CD4-positive, alpha-beta T cell treated with Interleukin-10 for 1 hour (primary cell): Measurements from ENCODE around the gene PARL.
"Not testable (repeated sequence)": the region's sequence is repeated elsewhere in the genome, so short reads cannot be mapped to it uniquely, and the experiment has no call there.

Experiments
- DNase-seq: peaks from one replicate; pipeline ENCODE4 v3.0.0-alpha.2; 2020

The PARL gene

GRCh38 chr3:183904833-183905780 lies 20.4 kb upstream of the PARL start:
- no peak for DNase-seq

GRCh38 chr3:183898028-183898431 lies 13.3 kb upstream of the PARL start:
- DNase-seq: no peak

- no peak for DNase-seq
Observed at GRCh38 chr3:183897606-183898005, 12.9 kb upstream of the PARL start.

GRCh38 chr3:183896610-183897009 lies 11.9 kb upstream of the PARL start:
- no peak for DNase-seq

- DNase-seq: no peak
Observed at GRCh38 chr3:183896184-183896583, 11.5 kb upstream of the PARL start.

- no peak for DNase-seq
Observed at GRCh38 chr3:183895774-183896173, 11.1 kb upstream of the PARL start.

- peak; percentile 69 for DNase-seq
Observed at GRCh38 chr3:183895296-183895695, 10.6 kb upstream of the PARL start.

- no peak for DNase-seq
Observed at GRCh38 chr3:183892610-183893214, 8.0 kb upstream of the PARL start.

- no peak for DNase-seq
Observed at GRCh38 chr3:183885766-183886165, 1.1 kb upstream of the PARL start.

- no peak for DNase-seq
Observed at GRCh38 chr3:183884097-183884426, 618 bp downstream of the PARL start.

- no peak for DNase-seq
Observed at GRCh38 chr3:183883291-183884096, 1.2 kb downstream of the PARL start.

- DNase-seq: no peak
Observed at GRCh38 chr3:183880121-183880520, 4.6 kb downstream of the PARL start.

GRCh38 chr3:183879243-183879642 lies 5.4 kb downstream of the PARL start:
- no peak for DNase-seq

GRCh38 chr3:183878071-183878470 lies 6.6 kb downstream of the PARL start:
- DNase-seq: no peak

- not testable (repeated sequence) for DNase-seq
Observed at GRCh38 chr3:183877227-183877626, 7.5 kb downstream of the PARL start.

- no peak for DNase-seq
Observed at GRCh38 chr3:183875411-183875810, 9.3 kb downstream of the PARL start.

GRCh38 chr3:183873914-183874313 lies 10.8 kb downstream of the PARL start:
- DNase-seq: no peak

GRCh38 chr3:183871541-183871940 lies 13.1 kb downstream of the PARL start:
- no peak for DNase-seq

GRCh38 chr3:183870563-183870962 lies 14.1 kb downstream of the PARL start:
- no peak for DNase-seq

GRCh38 chr3:183868796-183869195 lies 15.9 kb downstream of the PARL start:
- DNase-seq: no peak

- no peak for DNase-seq
Observed at GRCh38 chr3:183862610-183863009, 22.1 kb downstream of the PARL start.

- DNase-seq: no peak
Observed at GRCh38 chr3:183857863-183858262, 26.8 kb downstream of the PARL start.

- no peak for DNase-seq
Observed at GRCh38 chr3:183854318-183855035, 30.2 kb downstream of the PARL start.
